ENCODE results near the gene FANCI. TPM values are rescaled to one million over a fixed set of nuclear protein-coding genes. Genes with fewer than 3 reads are reported as not detected.

FANCI gene
- total RNA-seq, 2 donors from 2014 or later, result 94.5 to 173 TPM

DNA sequence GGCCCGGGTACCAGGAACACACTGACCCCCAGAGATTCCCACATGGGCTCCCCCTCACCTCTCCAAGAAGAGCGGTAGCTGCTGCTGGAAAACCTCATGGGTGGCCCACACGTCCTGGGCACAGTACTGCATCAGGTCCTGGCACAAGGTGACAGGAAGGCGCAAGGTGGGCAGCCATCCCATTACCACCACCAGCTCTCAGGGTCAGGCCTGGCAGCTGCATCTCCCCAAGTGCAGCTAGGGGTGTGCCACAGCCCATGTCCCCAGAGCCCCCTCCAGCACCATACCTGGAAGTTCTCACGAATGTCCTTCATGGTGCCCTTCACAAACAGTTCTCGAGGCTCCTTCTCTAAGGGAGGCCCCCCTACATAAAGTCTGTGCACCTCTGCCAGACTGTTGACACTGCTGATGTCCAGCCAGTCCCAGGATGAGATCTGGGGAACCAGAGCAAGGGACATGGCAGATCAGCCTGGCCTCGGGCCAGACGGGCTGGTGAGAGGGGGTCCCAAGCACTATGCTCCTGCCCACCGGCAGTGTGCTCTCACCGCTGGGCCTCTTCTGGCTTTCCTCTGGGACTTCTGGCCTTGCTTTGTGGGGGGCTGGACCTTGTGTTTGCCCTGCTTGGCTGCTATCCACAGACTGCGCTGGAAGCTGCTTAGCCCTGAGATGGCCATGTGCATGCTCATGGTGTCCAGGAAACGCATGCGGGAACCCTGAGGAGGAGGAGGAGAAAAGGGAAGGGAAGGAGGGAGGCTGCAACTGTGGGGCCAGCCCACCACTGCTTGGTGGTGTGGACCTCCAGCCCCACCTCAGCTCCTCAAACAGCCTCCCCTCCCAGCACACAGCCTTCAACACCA, 84.8 kb downstream of the FANCI start:
- H3K27me3 Mint-ChIP-seq (ENCODE audit: insufficient read depth), result no peaks in the 10 kb centered on the region
- Histone ChIP-seq H3K27me3 (ENCODE audit: control insufficient read depth, insufficient read depth, low read length, poor library complexity, severe bottlenecking) (no peaks in the 10 kb centered on the region), H3K4me3 (ENCODE audit: low read length) (no peak overlapping the region), H3K9me3 (ENCODE audit: control insufficient read depth, low read length) (no peaks in the 10 kb centered on the region), H3K36me3 (ENCODE audit: control insufficient read depth, insufficient read depth, low read length) (peaks cover 91% of the 10 kb centered on the region), H3K9ac (ENCODE audit: extremely low read depth, low read length, poor library complexity, severe bottlenecking) (no peak overlapping the region), H3K4me1 (ENCODE audit: control insufficient read depth, insufficient read depth, low read length) (peaks cover 16% of the 10 kb centered on the region), H3K27ac (ENCODE audit: low read depth, low read length) (no peak overlapping the region)
- TF ChIP-seq, protein P1, sequence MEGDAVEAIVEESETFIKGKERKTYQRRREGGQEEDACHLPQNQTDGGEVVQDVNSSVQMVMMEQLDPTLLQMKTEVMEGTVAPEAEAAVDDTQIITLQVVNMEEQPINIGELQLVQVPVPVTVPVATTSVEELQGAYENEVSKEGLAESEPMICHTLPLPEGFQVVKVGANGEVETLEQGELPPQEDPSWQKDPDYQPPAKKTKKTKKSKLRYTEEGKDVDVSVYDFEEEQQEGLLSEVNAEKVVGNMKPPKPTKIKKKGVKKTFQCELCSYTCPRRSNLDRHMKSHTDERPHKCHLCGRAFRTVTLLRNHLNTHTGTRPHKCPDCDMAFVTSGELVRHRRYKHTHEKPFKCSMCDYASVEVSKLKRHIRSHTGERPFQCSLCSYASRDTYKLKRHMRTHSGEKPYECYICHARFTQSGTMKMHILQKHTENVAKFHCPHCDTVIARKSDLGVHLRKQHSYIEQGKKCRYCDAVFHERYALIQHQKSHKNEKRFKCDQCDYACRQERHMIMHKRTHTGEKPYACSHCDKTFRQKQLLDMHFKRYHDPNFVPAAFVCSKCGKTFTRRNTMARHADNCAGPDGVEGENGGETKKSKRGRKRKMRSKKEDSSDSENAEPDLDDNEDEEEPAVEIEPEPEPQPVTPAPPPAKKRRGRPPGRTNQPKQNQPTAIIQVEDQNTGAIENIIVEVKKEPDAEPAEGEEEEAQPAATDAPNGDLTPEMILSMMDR (conservative IDR thresholded peaks at IDR 0.05), result no peak
- peaks cover 9% of the 10 kb centered on the region for H3K4me1 Mint-ChIP-seq
- no peaks in the 10 kb centered on the region for H3K9me3 Mint-ChIP-seq
- 92 to 94% methylated on average over 6 to 13 of the region's 13 CpGs for WGBS, 2 experiments (ENCODE audit: insufficient coverage in 1 of 2, insufficient read length in 1 of 2)
- H3K4me3 Mint-ChIP-seq, result no peak overlapping the region
- H3K27ac Mint-ChIP-seq, result no peak overlapping the region
- peaks cover 73% of the 10 kb centered on the region for H3K36me3 Mint-ChIP-seq (ENCODE audit: low read depth)
- no peak for DNase-seq

DNA sequence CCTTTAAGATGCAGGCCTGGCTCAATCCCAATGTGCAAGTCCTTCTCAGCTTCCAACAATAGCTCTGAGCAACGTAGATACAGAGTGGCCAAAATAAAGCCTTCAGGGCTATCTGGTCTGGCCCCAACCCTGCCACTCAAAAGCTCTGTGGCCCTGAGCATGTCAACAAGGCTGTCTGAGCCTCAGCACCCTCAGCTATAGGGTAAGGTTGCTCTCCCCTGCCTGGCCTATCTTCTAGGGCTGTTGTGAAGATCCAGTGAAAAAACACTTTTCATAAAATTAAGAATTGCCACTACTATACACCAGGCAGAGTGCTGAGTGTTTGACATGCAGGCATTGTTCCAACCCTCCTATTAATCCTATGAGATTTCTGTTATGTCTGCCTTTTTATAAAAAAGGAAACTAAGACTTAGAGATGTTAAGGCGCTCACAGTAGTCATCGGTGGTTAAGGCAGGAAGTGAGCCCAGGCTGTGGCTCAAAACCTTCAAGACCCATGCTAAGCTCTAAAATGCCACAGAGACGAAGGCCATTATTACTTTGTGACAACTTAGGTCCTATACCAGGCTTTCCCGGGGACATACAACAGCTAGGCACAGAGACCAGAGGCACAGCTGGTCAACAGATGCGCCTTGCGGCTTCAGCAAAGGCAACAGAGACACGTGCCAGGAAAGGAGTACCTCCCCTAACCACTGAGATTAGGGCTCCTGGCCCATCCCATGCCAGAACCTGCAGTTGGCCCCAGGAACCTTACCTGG, 85.7 kb downstream of the FANCI start:
- Histone ChIP-seq H3K27me3 (ENCODE audit: control insufficient read depth, insufficient read depth, low read length, poor library complexity, severe bottlenecking) (no peaks in the 10 kb centered on the region), H3K36me3 (ENCODE audit: control insufficient read depth, insufficient read depth, low read length) (peaks cover 85% of the 10 kb centered on the region), H3K9ac (ENCODE audit: extremely low read depth, low read length, poor library complexity, severe bottlenecking) (no peak overlapping the region), H3K4me3 (ENCODE audit: low read length) (no peak overlapping the region), H3K9me3 (ENCODE audit: control insufficient read depth, low read length) (no peaks in the 10 kb centered on the region), H3K27ac (ENCODE audit: low read depth, low read length) (no peak overlapping the region), H3K4me1 (ENCODE audit: control insufficient read depth, insufficient read depth, low read length) (peaks cover 16% of the 10 kb centered on the region)
- WGBS, 2 experiments (ENCODE audit: insufficient coverage in 1 of 2, insufficient read length in 1 of 2), result 95 to 97% methylated on average over 5 to 8 of the region's 8 CpGs
- TF ChIP-seq, protein P1 (conservative IDR thresholded peaks at IDR 0.05), result no peak
- H3K9me3 Mint-ChIP-seq, result no peaks in the 10 kb centered on the region
- H3K27me3 Mint-ChIP-seq (ENCODE audit: insufficient read depth), result no peaks in the 10 kb centered on the region
- DNase-seq, result no peak
- H3K4me1 Mint-ChIP-seq, result peaks cover 9% of the 10 kb centered on the region
- H3K27ac Mint-ChIP-seq, result no peak overlapping the region
- peaks cover 66% of the 10 kb centered on the region for H3K36me3 Mint-ChIP-seq (ENCODE audit: low read depth)
- H3K4me3 Mint-ChIP-seq, result no peak overlapping the region

- H3K4me1 Mint-ChIP-seq, result peaks cover 9% of the 10 kb centered on the region
- peaks cover 78% of the 10 kb centered on the region for H3K36me3 ChIP-seq (ENCODE audit: control insufficient read depth, insufficient read depth, low read length)
- TF ChIP-seq, protein P1 (conservative IDR thresholded peaks at IDR 0.05), result no peak
- WGBS, 2 experiments (ENCODE audit: insufficient coverage in 1 of 2, insufficient read length in 1 of 2), result 96 to 98% methylated on average over 5 to 6 of the region's 6 CpGs
- H3K4me3 ChIP-seq (ENCODE audit: low read length), result no peak overlapping the region
- H3K36me3 Mint-ChIP-seq (ENCODE audit: low read depth), result peaks cover 60% of the 10 kb centered on the region
- H3K9me3 Mint-ChIP-seq, result no peaks in the 10 kb centered on the region
- H3K9ac ChIP-seq (ENCODE audit: extremely low read depth, low read length, poor library complexity, severe bottlenecking), result no peak overlapping the region
- no peak overlapping the region for H3K27ac Mint-ChIP-seq
- H3K27me3 Mint-ChIP-seq (ENCODE audit: insufficient read depth), result peaks cover 1% of the 10 kb centered on the region
- H3K4me1 ChIP-seq (ENCODE audit: control insufficient read depth, insufficient read depth, low read length), result peaks cover 16% of the 10 kb centered on the region
- no peak overlapping the region for H3K27ac ChIP-seq (ENCODE audit: low read depth, low read length)
- no peaks in the 10 kb centered on the region for H3K27me3 ChIP-seq (ENCODE audit: control insufficient read depth, insufficient read depth, low read length, poor library complexity, severe bottlenecking)
- H3K9me3 ChIP-seq (ENCODE audit: control insufficient read depth, low read length), result no peaks in the 10 kb centered on the region
- no peak for DNase-seq
- no peak overlapping the region for H3K4me3 Mint-ChIP-seq
These were observed 86.3 kb downstream of the FANCI start for GRCh38 chr15:89330119-89330518.

All from endodermal cell (in vitro differentiated cells).